ENCODE data around the gene GJB6. TPM values are rescaled to one million over a fixed set of nuclear protein-coding genes. Genes with fewer than 3 reads are reported as not detected.
A peak's percentile ranks its signal among the peaks of the same experiment; 100 is the strongest.

GJB6 gene
- total RNA-seq, 2 experiments from 2014 or later = 19.8 to 26.0 TPM

DNA sequence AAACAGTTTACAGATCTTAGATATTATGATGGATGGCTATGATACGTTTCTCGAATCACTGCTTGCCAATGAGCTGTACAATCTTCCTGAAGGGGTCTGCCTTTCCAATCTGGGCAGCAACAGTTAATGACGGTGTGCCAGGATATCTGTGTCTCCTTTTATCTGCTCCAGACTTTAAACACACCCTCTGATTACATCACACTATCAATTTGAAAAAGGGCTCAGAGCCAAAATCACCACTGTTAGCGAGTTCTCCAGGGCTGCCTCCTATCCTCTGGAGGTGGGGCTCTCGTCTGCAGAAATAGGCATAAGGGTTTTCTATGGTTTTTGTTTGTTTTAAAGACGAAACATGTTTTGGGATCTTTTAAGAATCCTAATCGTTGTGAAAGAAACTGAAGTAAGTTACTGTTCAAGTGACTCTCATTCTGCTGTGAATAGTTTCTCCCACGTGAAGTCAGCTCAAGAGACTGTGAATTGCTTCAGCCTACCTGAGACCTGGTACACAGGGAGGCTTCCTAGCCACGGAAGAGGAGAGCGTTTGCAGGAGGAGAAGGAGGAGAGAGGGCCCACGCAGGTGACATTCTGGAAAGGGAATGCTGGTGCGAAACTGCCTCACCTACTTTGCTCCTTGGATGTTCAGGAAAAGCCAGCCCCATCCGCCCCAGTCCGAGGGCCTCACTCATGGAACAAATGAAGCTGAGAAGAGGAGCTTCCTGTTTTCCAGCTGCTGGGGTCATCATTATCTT lies 56.0 kb downstream of the GJB6 start:
- Histone ChIP-seq H3K4me1 (ENCODE audit: insufficient read depth, low read length) (peaks cover 9% of the 10 kb centered on the region), H3K9me3 (ENCODE audit: control insufficient read depth in 1 of 2, insufficient read depth in 1 of 2, low read length in 2 of 2) (no peaks in the 10 kb centered on the region), H3K27me3 (ENCODE audit: control insufficient read depth in 1 of 2, insufficient read depth in 2 of 2, low read length in 2 of 2) (peaks cover 43 to 58% of the 10 kb centered on the region in 2 experiments), H3K36me3 (ENCODE audit: insufficient read depth, low read length) (no peaks in the 10 kb centered on the region), H3K27ac (ENCODE audit: low read depth in 1 of 2, low read length in 2 of 2) (no peak overlapping the region), H3K4me3 (ENCODE audit: low read length) (no peak overlapping the region)
- H3K36me3 Mint-ChIP-seq (ENCODE audit: low read depth) = no peaks in the 10 kb centered on the region
- intact Hi-C loops (cut with DNase I, micrococcal nuclease) = no loop called here
- peaks cover 7% of the 10 kb centered on the region for H3K4me1 Mint-ChIP-seq (ENCODE audit: low read depth)
- no peak for DNase-seq
- no peak overlapping the region for H3K4me3 Mint-ChIP-seq
- ChIA-PET CTCF (no interaction called here), POLR2A (no interaction called here)
- H3K27me3 Mint-ChIP-seq = peaks cover 96% of the 10 kb centered on the region
- TF ChIP-seq, protein P1, sequence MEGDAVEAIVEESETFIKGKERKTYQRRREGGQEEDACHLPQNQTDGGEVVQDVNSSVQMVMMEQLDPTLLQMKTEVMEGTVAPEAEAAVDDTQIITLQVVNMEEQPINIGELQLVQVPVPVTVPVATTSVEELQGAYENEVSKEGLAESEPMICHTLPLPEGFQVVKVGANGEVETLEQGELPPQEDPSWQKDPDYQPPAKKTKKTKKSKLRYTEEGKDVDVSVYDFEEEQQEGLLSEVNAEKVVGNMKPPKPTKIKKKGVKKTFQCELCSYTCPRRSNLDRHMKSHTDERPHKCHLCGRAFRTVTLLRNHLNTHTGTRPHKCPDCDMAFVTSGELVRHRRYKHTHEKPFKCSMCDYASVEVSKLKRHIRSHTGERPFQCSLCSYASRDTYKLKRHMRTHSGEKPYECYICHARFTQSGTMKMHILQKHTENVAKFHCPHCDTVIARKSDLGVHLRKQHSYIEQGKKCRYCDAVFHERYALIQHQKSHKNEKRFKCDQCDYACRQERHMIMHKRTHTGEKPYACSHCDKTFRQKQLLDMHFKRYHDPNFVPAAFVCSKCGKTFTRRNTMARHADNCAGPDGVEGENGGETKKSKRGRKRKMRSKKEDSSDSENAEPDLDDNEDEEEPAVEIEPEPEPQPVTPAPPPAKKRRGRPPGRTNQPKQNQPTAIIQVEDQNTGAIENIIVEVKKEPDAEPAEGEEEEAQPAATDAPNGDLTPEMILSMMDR (IDR thresholded peaks at IDR 0.05) = no peak
- ATAC-seq (ENCODE audit: poor library complexity) = no peak
- no peaks in the 10 kb centered on the region for H3K9me3 Mint-ChIP-seq
- no peak overlapping the region for H3K27ac Mint-ChIP-seq

DNA sequence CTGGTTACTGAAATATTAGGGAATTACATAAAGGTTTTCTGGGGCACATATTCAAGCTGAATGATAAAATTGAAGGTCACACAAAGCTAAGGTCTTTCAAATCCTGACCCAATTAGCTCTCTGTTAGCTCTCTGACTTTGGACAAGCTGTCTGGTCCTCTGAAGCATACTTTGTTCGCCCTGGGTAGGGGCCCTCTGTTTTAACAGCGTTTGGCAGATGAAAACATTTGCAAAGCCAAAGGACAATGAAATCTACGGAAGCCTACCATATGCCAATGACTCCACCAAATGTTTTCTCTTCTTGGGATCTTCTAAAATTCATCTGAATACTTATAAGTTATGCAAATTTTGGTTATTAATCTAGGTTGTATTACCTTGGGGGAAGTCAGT lies 56.7 kb downstream of the GJB6 start:
- Mint-ChIP-seq H3K27me3 (peaks cover 96% of the 10 kb centered on the region), H3K27ac (no peak overlapping the region), H3K4me3 (no peak overlapping the region), H3K9me3 (no peaks in the 10 kb centered on the region), H3K4me1 (ENCODE audit: low read depth) (peaks cover 7% of the 10 kb centered on the region), H3K36me3 (ENCODE audit: low read depth) (no peaks in the 10 kb centered on the region)
- ATAC-seq (ENCODE audit: poor library complexity) (no peak), DNase-seq (no peak)
- Histone ChIP-seq H3K27ac (ENCODE audit: low read depth in 1 of 2, low read length in 2 of 2) (no peak overlapping the region), H3K4me1 (ENCODE audit: insufficient read depth, low read length) (peaks cover 9% of the 10 kb centered on the region), H3K36me3 (ENCODE audit: insufficient read depth, low read length) (no peaks in the 10 kb centered on the region), H3K4me3 (ENCODE audit: low read length) (no peak overlapping the region), H3K9me3 (ENCODE audit: control insufficient read depth in 1 of 2, insufficient read depth in 1 of 2, low read length in 2 of 2) (no peaks in the 10 kb centered on the region), H3K27me3 (ENCODE audit: control insufficient read depth in 1 of 2, insufficient read depth in 2 of 2, low read length in 2 of 2) (peaks cover 43 to 57% of the 10 kb centered on the region in 2 experiments)
- TF ChIP-seq, protein P1 (IDR thresholded peaks at IDR 0.05) = no peak
- intact Hi-C loops (cut with DNase I, micrococcal nuclease) = no loop called here
- ChIA-PET POLR2A (no interaction called here), CTCF (no interaction called here)

DNA sequence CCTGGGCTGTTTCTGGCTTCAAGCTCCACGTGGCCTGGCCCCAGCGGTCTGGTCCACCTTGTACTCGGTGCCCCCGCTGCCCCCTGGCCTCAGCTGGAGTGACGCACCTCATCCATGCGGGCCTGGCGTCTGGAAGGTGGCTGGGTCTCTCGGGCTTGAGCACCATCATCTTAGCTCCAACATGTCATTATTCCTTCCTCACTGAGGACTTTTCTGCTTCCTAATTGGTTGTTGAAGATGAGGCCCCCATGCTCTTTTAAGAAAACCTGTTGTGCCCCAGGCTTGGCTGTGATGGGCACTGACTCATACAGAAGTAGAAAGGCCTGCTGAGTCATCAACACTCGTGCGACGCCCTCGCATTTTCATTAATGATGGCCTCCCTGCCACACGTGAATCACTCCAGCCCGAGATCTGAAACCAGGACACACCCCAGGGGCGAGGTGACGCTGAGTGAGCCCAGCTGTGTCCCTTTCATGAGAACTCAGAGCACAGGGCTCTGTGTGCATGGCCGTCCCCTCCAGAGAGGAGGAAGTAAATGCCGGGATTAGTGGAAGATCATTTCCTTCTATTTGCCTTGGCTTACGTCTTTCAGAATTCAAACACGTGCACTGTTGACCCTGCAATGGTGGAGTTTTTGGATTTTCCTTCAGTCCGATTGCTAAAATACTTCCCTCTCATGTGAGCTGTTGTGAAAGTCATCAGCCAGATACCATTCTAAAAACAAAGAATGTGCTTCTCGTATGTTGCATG lies 57.3 kb downstream of the GJB6 start:
- Histone ChIP-seq H3K27ac (ENCODE audit: low read depth in 1 of 2, low read length in 2 of 2) (no peak overlapping the region), H3K4me1 (ENCODE audit: insufficient read depth, low read length) (peaks cover 9% of the 10 kb centered on the region), H3K36me3 (ENCODE audit: insufficient read depth, low read length) (no peaks in the 10 kb centered on the region), H3K4me3 (ENCODE audit: low read length) (no peak overlapping the region), H3K27me3 (ENCODE audit: control insufficient read depth in 1 of 2, insufficient read depth in 2 of 2, low read length in 2 of 2) (peaks cover 44 to 52% of the 10 kb centered on the region in 2 experiments), H3K9me3 (ENCODE audit: control insufficient read depth in 1 of 2, insufficient read depth in 1 of 2, low read length in 2 of 2) (no peaks in the 10 kb centered on the region)
- DNase-seq = peak in 11 of 14 experiments; percentile 30 to 83 (median 41)
- Mint-ChIP-seq H3K27ac (no peak overlapping the region), H3K9me3 (no peaks in the 10 kb centered on the region), H3K4me1 (ENCODE audit: low read depth) (peaks cover 7% of the 10 kb centered on the region), H3K36me3 (ENCODE audit: low read depth) (no peaks in the 10 kb centered on the region), H3K4me3 (no peak overlapping the region), H3K27me3 (peaks cover 96% of the 10 kb centered on the region)
- intact Hi-C loops (cut with DNase I, micrococcal nuclease) = no loop called here
- peak; percentile 79 for ATAC-seq (ENCODE audit: poor library complexity)
- POLR2A ChIA-PET = no interaction called here
- TF ChIP-seq, protein P1 (IDR thresholded peaks at IDR 0.05) = no peak
- CTCF ChIA-PET = no interaction called here

Data from CD4-positive, alpha-beta T cell (primary cell).